MCF 10A (cell line): ENCODE results near the gene SDK2. TPM values are rescaled to one million over a fixed set of nuclear protein-coding genes. Genes with fewer than 3 reads are reported as not detected.

Experiments
- BruUV-seq: library from RNA; stranded (reverse); fragments of 400-500 nt; replicated peaks from 2 replicates; lab custom pipeline; 2021; lab: Mats Ljungman, UMichigan
- CTCF ChIA-PET: fragments of 300-600 bp; sonication (Branson Sonifier 250); formaldehyde crosslinking; extraction: SDS; loops from one replicate; lab custom pipeline; 2021; ENCODE audit warnings: antibody characterized with exemption, inconsistent platforms; lab: Yijun Ruan, JAX
- POLR2A ChIA-PET: fragments of 300-600, 350-650 bp; sonication (Branson Sonifier 250); formaldehyde crosslinking; extraction: SDS; loops from one replicate; lab custom pipeline; 2020; ENCODE audit warnings: antibody characterized with exemption, inconsistent platforms; lab: Yijun Ruan, JAX
- DNase-seq: peaks from one replicate; pipeline ENCODE4 v3.0.0-alpha.2; 2018; ENCODE audit not compliant: unreplicated experiment
- H3K27ac Mint-ChIP-seq: one replicate; pipeline ENCODE4 v1.8.0; 2022; ENCODE audit warnings: mild to moderate bottlenecking, low read depth, mixed read lengths; ENCODE audit not compliant: unreplicated experiment
- H3K27me3 Mint-ChIP-seq: one replicate; pipeline ENCODE4 v1.8.0; 2022; ENCODE audit warnings: mixed read lengths; ENCODE audit not compliant: insufficient read depth, unreplicated experiment
- H3K36me3 Mint-ChIP-seq: one replicate; pipeline ENCODE4 v1.8.0; 2022; ENCODE audit warnings: mild to moderate bottlenecking, moderate library complexity, mixed read lengths; ENCODE audit not compliant: insufficient read depth, unreplicated experiment
- H3K4me1 Mint-ChIP-seq: one replicate; pipeline ENCODE4 v1.8.0; 2022; ENCODE audit warnings: mixed read lengths; ENCODE audit not compliant: insufficient read depth, unreplicated experiment
- H3K4me3 Mint-ChIP-seq: one replicate; pipeline ENCODE4 v1.8.0; 2022; ENCODE audit warnings: mild to moderate bottlenecking, moderate library complexity, mixed read lengths; ENCODE audit not compliant: unreplicated experiment
- H3K9me3 Mint-ChIP-seq: one replicate; pipeline ENCODE4 v1.8.0; 2022; ENCODE audit warnings: mixed read lengths; ENCODE audit not compliant: unreplicated experiment
- CTCF ChIP-seq: fragments of 200-600 bp; IDR thresholded peaks from one replicate; pipeline ENCODE4 v1.8.0; 2022; ENCODE audit warnings: antibody characterized with exemption, mild to moderate bottlenecking; ENCODE audit not compliant: unreplicated experiment
- intact Hi-C: fragments of 100-400 bp; cut with micrococcal nuclease; formaldehyde crosslinking; loops from 2 replicates; pipeline ENCODE4 v1.14.1; 2022
- total RNA-seq: library from RNA; stranded (reverse); gene quantifications from 2 replicates; pipeline ENCODE4 v1.2.3, GENCODE V29; 2022

SDK2 gene
- total RNA-seq, 1 experiment from 2014 or later = not detected

GRCh38 chr17:73489991-73490390 is 154.3 kb downstream of the SDK2 start:
- no peak for DNase-seq
- H3K27ac Mint-ChIP-seq = no peak overlapping the region
- H3K4me3 Mint-ChIP-seq = no peak overlapping the region
- no TSS peak for BruUV-seq
- H3K4me1 Mint-ChIP-seq = no peaks in the 10 kb centered on the region
- POLR2A ChIA-PET = interaction anchor here (0.6 to 0.7 kb wide), 2 partner anchors 7 to 22 kb away, joined by 3 read pairs; no protein-coding TSS in a partner anchor
- TF ChIP-seq CTCF = no peak
- no peaks in the 10 kb centered on the region for H3K36me3 Mint-ChIP-seq
- CTCF ChIA-PET = no interaction called here
- intact Hi-C loops = no loop called here
- H3K9me3 Mint-ChIP-seq = peaks cover 12% of the 10 kb centered on the region
- peaks cover 63% of the 10 kb centered on the region for H3K27me3 Mint-ChIP-seq

- ChIA-PET POLR2A (interaction anchor here (0.6 kb wide), 1 partner anchor 274 kb away, joined by 3 read pairs; no protein-coding TSS in a partner anchor), CTCF (no interaction called here)
- Mint-ChIP-seq H3K9me3 (peaks cover 17% of the 10 kb centered on the region), H3K27me3 (peaks cover 57% of the 10 kb centered on the region), H3K4me1 (no peaks in the 10 kb centered on the region), H3K27ac (no peak overlapping the region), H3K36me3 (no peaks in the 10 kb centered on the region), H3K4me3 (no peak overlapping the region)
- no TSS peak for BruUV-seq
- TF ChIP-seq CTCF = no peak
- intact Hi-C loops = no loop called here
- no peak for DNase-seq
These were observed 154.9 kb downstream of the SDK2 start for GRCh38 chr17:73489333-73489732.

GRCh38 chr17:73485130-73485529 is 159.1 kb downstream of the SDK2 start:
- ChIA-PET POLR2A (no interaction called here), CTCF (interaction anchor here (0.7 kb wide), 1 partner anchor 220 kb away, joined by 4 read pairs; no protein-coding TSS in a partner anchor)
- BruUV-seq = no TSS peak
- H3K4me1 Mint-ChIP-seq = no peaks in the 10 kb centered on the region
- H3K27ac Mint-ChIP-seq = no peak overlapping the region
- peaks cover 17% of the 10 kb centered on the region for H3K9me3 Mint-ChIP-seq
- H3K27me3 Mint-ChIP-seq = peaks cover 65% of the 10 kb centered on the region
- TF ChIP-seq CTCF = no peak
- intact Hi-C loops = no loop called here
- no peak for DNase-seq
- H3K36me3 Mint-ChIP-seq = no peaks in the 10 kb centered on the region
- no peak overlapping the region for H3K4me3 Mint-ChIP-seq

- Mint-ChIP-seq H3K4me3 (no peak overlapping the region), H3K27me3 (peaks cover 57% of the 10 kb centered on the region), H3K36me3 (no peaks in the 10 kb centered on the region), H3K27ac (no peak overlapping the region), H3K9me3 (peaks cover 17% of the 10 kb centered on the region), H3K4me1 (no peaks in the 10 kb centered on the region)
- BruUV-seq = no TSS peak
- POLR2A ChIA-PET = interaction anchor here (0.6 kb wide), 1 partner anchor 7 kb away, joined by 3 read pairs; no protein-coding TSS in a partner anchor
- intact Hi-C loops = no loop called here
- DNase-seq = no peak
- no peak for TF ChIP-seq CTCF
- CTCF ChIA-PET = no interaction called here
These were observed 161.4 kb downstream of the SDK2 start for GRCh38 chr17:73482894-73483293.
